ENCODE data around the gene ZNF763.
A peak's percentile ranks its signal among the peaks of the same experiment; 100 is the strongest.
"Not testable (repeated sequence)": the region's sequence is repeated elsewhere in the genome, so short reads cannot be mapped to it uniquely, and the experiment has no call there.

ZNF763 gene

GRCh38 chr19:11964858-11965645 lies at the start of gene ZNF763:
Gene ZNF763 (plus strand): TSS chr19:11965040. CDS start chr19:11965209, 169 bp downstream.
- peak within 1 kb of the TSS; percentile 97 for H3K4me3 ChIP-seq (ENCODE audit: low read depth, low read length)
- no peaks in the 10 kb centered on the region for H3K9me3 ChIP-seq (ENCODE audit: control insufficient read depth, low read length)
- peak within 1 kb of the TSS; percentile 73 for H3K4me2 ChIP-seq (ENCODE audit: low read length)
- H3K27ac ChIP-seq = peak within 1 kb of the TSS; percentile 87
- H3K79me2 ChIP-seq = peaks cover 2% of the 10 kb centered on the region
- H3K9ac ChIP-seq = peak within 1 kb of the TSS; percentile 10
- TF ChIP-seq, protein P1, sequence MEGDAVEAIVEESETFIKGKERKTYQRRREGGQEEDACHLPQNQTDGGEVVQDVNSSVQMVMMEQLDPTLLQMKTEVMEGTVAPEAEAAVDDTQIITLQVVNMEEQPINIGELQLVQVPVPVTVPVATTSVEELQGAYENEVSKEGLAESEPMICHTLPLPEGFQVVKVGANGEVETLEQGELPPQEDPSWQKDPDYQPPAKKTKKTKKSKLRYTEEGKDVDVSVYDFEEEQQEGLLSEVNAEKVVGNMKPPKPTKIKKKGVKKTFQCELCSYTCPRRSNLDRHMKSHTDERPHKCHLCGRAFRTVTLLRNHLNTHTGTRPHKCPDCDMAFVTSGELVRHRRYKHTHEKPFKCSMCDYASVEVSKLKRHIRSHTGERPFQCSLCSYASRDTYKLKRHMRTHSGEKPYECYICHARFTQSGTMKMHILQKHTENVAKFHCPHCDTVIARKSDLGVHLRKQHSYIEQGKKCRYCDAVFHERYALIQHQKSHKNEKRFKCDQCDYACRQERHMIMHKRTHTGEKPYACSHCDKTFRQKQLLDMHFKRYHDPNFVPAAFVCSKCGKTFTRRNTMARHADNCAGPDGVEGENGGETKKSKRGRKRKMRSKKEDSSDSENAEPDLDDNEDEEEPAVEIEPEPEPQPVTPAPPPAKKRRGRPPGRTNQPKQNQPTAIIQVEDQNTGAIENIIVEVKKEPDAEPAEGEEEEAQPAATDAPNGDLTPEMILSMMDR (IDR thresholded peaks at IDR 0.05) = no peak
- peaks cover 16% of the 10 kb centered on the region for H3K4me1 ChIP-seq
- H3K36me3 ChIP-seq (ENCODE audit: control insufficient read depth, insufficient read depth, low read length) = no peaks in the 10 kb centered on the region
- H2AFZ ChIP-seq = peak within 1 kb of the TSS; percentile 52
- H3K27me3 ChIP-seq (ENCODE audit: control insufficient read depth, insufficient read depth, low read length) = no peaks in the 10 kb centered on the region

DNA sequence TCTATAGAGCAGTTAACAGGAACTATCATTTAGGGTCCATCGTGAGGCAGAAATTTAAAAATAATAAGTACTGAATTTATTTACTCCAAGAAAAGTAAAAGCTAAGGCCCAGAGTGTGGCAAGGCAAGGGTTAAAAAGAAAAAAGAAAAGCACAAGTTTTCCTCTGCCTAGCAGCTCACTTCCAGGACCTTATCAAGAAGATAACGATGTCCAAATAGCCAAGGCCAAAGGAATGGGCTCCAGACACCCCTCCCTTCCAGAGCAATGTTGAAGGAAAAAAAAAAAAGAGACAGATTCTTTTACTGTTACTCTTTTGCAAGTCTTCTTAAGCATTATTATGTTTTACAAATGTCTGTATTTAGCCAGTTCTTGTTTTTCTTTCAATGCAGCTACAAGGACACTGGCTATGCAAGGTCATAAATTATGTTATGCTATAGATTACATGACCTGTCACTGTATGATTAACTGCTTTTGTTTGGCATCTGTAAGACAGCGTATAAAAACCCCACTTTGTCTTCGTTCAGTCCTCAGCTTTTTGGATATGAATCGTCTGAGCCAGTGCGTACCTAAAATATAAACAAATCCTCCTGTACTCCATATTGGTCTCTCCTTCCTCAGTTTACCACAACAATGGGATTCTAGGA lies 42.9 kb upstream of the ZNF763 start:
- H3K9me3 ChIP-seq (ENCODE audit: control insufficient read depth, low read length) = no peaks in the 10 kb centered on the region
- H3K4me2 ChIP-seq (ENCODE audit: low read length) = no peak overlapping the region
- TF ChIP-seq, protein P1 (IDR thresholded peaks at IDR 0.05) = no peak
- H3K4me1 ChIP-seq = peaks cover 16% of the 10 kb centered on the region
- H2AFZ ChIP-seq = no peak overlapping the region
- H3K79me2 ChIP-seq = peaks cover 10% of the 10 kb centered on the region
- H3K27ac ChIP-seq = no peak overlapping the region
- H3K27me3 ChIP-seq (ENCODE audit: control insufficient read depth, insufficient read depth, low read length) = no peaks in the 10 kb centered on the region
- H3K36me3 ChIP-seq (ENCODE audit: control insufficient read depth, insufficient read depth, low read length) = no peaks in the 10 kb centered on the region
- no peak overlapping the region for H3K9ac ChIP-seq
- no peak overlapping the region for H3K4me3 ChIP-seq (ENCODE audit: low read depth, low read length)

DNA sequence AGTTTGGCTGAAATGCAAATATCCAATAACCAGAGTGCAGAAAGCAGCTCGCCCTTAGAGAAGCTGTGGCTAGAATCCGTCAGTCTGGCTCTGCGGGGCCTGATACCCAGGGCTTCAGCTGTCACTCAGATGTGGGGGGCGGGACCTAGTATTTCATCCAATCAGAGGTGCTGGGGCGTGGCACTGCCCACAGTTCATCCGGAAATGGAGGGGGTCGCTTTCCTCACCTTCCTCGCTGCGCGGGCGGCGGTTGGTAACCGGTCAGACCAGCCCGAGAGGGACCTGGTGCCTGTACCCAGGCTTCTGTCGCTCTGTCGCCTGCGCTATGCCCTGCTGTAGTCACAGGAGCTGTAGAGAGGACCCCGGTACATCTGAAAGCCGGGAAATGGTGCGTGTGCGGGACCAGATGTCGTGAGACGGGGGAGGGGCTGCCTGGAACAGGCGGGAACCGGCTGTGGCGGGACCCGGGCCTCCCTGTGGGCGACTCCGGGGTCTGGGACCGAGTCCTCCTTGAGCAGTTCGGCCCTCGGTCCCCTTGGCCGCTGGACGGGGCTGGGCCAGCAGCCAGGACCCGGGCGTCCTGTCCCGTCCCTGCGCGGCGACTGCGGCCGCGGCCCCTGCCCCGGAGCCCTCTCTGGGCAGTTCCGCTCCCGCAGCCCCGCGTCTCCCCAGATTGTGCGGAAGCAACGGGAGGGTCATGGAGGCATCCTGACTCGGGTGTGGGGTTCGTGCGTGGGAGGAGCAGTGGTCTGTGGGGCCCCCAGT lies 39.8 kb upstream of the ZNF763 start, which contains the start of gene ZNF700:
Gene ZNF700, plus strand, starts transcription at position 222 of the 765 bp plus-strand sequence. Its CDS starts 104 bp downstream, at position 326.
- Histone ChIP-seq H2AFZ (peak within 1 kb of the TSS; percentile 97), H3K36me3 (ENCODE audit: control insufficient read depth, insufficient read depth, low read length) (no peaks in the 10 kb centered on the region), H3K27me3 (ENCODE audit: control insufficient read depth, insufficient read depth, low read length) (no peaks in the 10 kb centered on the region), H3K27ac (peak within 1 kb of the TSS; percentile 96), H3K9me3 (ENCODE audit: control insufficient read depth, low read length) (no peaks in the 10 kb centered on the region), H3K4me3 (ENCODE audit: low read depth, low read length) (peak within 1 kb of the TSS; percentile 98), H3K79me2 (peaks cover 13% of the 10 kb centered on the region), H3K4me1 (peaks cover 11% of the 10 kb centered on the region), H3K9ac (peak within 1 kb of the TSS; percentile 70), H3K4me2 (ENCODE audit: low read length) (peak within 1 kb of the TSS; percentile 85)
- TF ChIP-seq, protein P1 (IDR thresholded peaks at IDR 0.05) = no peak

- not testable (repeated sequence) for H3K27me3 ChIP-seq (ENCODE audit: control insufficient read depth, insufficient read depth, low read length); H3K36me3 ChIP-seq (ENCODE audit: control insufficient read depth, insufficient read depth, low read length); H3K9me3 ChIP-seq (ENCODE audit: control insufficient read depth, low read length)
- peak overlapping the region; percentile 70 for H3K9ac ChIP-seq
- H3K27ac ChIP-seq = peak overlapping the region; percentile 96
- peaks cover 13% of the 10 kb centered on the region for H3K79me2 ChIP-seq
- H3K4me2 ChIP-seq (ENCODE audit: low read length) = peak overlapping the region; percentile 85
- H3K4me3 ChIP-seq (ENCODE audit: low read depth, low read length) = peak overlapping the region; percentile 98
- peaks cover 12% of the 10 kb centered on the region for H3K4me1 ChIP-seq
- H2AFZ ChIP-seq = peak overlapping the region; percentile 97
Observed at GRCh38 chr19:11925651-11926187, 39.1 kb upstream of the ZNF763 start.
